Measurements from ENCODE around the gene HSD17B14.

Gene HSD17B14

DNA sequence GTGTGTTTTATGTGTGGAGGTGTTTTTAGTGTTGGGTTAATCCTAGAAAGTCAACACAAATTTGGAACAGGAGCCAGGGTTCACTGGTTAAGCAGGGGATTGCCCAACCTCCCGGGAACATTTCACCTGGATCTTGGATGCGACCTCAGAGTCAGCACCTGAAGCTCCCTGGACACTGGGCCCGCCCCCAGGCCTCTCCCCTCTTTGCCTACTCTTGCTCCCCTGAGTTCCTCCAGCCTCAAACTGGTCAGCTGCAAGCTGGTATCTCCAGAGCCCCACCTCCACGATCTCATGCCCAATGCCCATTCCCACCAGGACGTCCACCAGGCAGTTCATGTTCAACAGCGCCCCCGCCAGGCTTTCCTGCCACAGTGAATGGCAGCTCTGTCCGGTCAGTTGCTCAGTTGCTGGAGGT is 9.7 kb downstream of the HSD17B14 start:
- no peak for DNase-seq (ENCODE audit: low read depth)

DNA sequence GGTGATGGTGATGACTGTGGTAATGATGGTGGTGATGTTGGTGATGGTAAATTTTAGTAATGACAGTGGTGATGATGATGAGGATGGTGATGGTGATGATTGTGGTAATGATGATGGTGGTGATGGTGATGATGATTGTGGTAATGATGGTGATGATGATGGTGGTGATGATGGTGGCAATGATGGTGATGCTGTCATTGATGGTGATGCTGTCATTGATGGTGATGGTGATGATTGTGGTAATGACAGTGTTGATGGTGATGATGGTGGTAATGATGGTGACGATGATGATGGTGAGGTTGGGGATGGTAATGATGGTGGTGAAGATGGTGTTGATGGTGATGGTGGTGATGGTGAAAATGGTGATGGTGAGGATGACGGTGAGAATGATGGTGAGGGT is 13.8 kb downstream of the HSD17B14 start:
- no peak for DNase-seq (ENCODE audit: low read depth)

DNA sequence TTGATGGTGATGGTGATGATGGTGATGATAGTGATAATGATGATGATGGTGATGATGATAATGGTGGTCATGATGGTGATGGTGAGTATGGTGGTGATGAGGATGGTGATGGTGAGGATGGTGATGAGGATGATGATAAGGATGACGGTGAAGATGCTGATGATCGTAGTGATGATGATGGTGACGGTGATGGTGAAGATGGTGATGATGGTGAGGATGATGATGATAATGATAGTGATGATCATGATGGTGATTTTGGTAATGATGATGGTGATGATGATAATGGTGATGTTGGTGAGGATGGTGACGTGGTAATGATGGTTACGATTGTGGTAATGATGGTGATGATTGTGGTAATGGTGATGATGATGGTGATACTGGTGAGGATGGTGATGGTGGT is 14.7 kb downstream of the HSD17B14 start:
- no peak for DNase-seq (ENCODE audit: low read depth)

DNA sequence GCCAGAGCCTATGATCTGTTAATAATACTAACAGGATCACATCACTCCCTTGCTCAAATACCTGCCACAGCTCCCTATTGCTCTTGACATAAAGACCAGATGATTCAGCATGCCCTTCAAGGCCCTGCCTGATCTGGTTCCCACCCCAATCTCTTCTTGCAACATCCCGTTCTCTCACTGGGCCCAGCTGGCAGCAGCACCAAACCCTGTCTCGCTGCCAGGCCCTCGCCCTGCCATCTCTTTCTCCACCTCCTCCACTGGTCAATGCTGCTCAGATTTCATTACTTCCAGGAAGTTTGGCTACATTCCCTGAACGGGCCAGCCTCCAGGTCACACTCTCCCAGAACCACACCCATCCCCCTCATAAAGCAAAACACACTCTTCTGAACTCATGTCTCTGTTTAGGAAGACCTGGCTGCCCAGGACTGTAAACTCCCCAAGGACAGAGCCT is 16.9 kb downstream of the HSD17B14 start:
- no peak for DNase-seq (ENCODE audit: low read depth)

DNA sequence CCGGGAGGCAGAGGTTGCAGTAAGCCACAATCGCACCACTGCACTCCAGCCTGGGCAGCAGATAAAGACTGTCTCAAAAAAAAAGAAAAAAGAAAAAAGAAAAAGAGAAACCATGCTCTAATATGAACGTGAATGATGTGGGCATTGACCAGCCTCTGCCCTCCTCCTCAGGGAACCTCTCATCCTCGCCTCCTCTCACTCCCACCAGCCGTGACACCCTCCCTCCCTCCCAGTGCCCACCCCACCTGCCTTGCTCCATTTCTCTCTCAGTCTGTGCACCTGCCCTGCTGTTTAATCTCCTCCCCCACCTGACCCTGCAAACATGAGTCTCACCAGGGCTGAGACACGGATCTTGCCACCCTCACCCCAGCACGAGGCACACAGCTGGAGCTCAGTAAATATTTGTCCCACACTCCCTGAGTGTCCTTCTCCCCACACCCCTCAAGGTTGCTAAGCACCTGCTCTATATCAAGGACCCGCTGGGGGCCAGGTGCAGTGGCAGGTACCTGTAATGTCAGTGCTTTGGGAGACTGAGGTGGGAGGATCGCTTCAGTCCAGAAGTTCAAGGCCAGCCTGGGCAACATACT is 18.0 kb downstream of the HSD17B14 start:
- no peak for DNase-seq (ENCODE audit: low read depth)

DNA sequence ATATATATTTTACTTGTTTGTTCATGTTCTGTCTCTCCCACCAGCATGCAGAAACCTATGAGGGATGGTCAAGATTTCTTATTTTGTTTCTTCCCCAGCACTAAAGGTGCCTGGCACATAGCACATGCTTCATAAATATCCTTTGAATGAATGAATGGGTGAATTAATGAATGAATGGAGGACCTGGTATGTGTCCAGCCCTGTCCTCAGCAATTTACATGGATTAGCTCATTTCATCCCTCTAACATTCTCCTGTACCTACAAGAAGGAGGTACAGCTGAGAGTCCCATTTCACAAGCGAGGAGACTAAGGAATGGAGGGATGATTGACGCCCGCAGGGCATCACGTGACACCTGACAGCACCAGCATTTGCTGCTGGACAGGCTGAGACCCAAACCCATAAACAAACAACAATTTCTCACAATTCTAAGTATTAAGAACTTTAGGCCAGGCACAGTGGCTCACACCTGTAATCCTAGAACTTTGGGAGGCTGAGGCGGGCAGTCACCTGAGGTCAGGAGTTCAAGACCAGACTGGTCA is 18.6 kb downstream of the HSD17B14 start:
- no peak for DNase-seq (ENCODE audit: low read depth)

DNA sequence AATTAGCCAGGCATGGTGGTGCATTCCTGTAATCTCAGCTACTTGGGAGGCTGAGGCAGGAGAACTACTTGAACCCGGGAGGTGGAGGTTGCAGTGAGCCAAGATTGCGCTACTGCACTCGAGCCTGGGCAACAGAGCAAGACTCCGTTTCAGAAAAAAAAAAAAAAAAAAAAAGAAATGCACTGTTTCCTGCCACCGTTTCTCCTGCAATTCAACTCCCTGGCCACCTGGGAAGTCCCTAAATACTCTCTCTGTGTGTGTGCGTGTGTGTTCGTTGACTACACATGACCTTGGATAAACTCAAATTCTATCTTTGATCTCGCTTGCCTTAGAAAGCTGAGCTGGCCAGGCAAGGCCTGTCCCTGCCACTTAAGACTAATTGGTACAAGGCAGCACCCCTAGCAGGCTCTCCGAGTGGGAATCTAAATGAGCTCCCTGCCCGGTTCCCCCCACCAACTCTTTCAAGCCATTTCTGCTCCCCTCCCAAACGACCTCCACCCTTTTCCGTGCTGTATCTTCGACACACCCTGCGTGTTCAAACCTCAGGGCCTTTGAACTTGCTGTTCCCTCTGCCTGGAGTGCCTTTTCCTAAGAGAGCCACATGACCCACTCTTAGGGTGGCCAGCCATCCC is 20.3 kb downstream of the HSD17B14 start:
- no peak for DNase-seq (ENCODE audit: low read depth)

DNA sequence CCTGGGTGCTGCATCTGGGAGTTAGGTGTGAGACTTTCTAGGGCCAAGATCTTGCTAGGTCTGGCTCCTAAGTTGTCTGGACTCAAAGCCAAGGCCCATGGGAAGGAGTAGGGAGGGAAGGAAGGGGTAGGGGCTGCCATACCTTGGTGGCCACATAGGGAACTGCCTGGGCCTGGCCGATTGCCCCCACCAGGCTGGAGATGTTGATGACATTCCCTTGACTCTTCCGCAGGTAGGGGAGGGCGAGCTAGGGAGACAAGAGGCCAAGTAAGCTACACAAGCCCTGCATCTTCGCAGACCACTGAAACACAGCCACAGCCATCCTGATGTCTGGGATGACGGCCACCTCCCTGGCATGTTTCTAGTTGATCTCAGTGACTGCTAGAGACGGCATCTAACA is 21.4 kb downstream of the HSD17B14 start:
- DNase-seq (ENCODE audit: low read depth): no peak

DNA sequence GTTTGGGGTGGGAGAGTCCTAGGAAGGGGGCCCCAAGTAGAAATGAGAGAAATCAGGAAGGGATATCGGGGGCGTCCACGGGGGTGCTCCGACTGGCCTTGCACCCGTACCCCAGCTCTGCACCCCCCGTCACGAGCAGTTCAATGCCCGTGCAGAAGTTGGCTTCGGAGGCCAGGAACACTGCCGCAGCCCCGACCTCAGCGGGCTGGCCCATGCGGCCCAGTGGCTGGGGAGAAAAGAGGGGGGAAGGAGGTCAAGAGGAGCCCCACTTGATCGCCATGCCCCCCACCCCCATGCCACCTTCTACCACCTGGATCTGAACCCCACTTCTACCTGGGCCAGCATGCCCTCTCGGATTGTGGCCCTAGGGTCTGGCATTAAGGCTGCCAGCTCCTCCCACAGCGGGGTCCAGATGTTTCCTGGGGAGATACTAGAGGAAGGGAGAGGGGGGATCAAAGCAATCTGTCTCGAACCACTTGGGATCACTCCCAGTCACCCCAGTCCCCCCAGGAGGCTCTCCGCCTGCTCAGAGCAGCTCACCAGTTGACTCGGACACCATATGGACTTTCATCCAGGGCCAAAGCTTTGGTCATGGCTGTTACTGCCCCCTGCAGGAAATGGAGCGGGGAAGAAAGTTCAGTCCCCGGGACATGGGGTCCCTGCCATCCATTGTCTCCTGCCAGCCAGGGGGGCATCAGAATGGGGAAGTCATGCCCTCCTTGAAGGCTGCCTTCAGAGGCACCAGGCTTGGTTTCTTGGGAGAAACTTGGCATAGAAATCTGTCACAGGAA is 23.0 kb downstream of the HSD17B14 start:
- no peak for DNase-seq (ENCODE audit: low read depth)

DNA sequence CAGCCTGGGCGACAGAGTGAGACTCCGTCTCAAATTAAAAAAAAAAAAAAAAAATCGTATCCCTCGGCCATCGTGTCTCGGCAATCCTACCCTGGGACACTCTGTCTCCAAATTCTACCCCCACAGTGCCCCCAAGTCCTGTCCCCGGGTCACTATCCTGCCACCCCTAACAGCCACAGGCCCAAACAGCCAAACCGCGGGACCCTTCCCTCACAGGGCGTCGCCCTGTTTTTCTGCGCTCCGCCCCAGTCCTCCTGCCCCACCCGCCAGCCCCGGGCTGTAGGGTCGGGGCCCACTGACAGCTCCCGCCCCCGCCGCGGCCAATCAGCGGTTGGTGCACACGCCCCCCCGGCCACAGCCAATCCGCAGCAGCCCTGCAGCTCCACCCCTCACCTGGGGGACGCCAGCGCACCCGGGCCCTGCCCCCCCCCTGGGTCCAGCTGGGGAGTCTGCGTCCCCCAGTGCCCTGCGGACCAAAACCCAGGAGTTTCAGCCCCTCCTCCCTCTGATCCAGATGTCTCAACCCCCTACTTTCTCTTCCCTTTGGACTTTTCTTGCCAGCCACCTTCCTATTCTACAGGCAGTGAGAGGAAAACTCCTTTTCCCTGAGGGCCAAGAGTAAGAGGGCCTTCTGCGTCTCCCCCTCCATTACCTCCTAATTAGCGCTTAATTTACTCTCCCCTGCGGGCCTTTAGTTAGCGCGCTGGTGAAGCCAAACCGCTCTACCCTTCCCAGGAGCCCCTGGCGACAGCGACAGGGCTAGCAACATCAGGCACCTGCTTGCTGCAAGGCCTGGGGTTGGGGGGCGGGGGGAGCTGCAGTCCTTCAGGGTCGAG is 24.0 kb downstream of the HSD17B14 start:
- no peak for DNase-seq (ENCODE audit: low read depth)

DNA sequence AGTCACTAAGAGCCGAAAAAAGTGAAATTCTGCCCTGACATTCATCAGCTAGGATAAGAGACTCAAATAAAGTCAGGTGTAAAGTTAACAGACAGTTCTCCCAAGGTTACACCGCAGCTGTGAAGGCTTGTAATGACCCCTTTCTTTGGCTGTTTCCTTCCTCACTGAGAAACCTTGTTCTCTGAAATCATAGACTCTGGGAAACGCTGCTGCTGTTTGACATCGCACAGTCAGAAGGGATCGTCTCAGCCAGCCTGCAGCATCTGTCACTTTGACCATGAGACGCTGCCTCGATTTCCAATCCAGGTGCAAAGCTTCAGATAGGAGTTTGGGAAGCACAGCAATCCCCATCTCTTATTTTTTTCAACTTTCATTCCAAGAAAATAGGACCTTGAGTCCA is 26.1 kb downstream of the HSD17B14 start:
- no peak for DNase-seq (ENCODE audit: low read depth)

DNA sequence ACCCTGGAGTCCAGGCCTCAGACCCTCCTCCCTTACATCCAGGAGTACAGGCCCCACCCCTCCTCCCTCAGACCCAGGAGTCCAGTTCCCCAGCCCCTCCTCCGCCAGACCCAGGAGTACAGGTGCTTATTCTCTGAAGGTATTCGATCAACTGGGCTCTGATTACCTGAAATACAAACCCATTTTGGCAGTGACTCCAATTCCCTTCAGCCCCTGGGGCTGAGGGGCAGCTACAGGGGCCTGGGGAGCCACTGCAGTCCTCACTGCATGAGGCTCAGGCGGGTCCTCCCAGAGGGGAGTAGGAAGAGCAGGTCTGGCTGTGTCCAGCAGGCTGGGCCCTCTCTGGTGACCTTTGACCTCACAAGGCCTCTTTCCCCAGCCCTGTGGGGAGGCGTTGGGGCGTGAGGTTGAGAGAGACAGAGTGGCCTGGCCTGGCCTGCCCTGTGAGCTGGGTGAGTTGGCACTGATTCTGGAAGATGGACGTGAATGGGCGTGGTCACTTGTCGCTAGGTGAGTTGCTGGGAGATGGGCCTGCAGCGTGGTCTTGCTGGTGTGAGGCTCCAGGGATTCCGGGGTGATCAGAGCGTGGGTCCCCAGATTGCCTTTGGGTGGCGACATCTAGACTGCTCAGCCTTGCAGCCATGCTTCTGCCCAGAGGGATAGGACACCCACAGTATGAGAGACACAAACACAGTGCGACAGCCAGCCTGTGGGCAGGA is 28.5 kb downstream of the HSD17B14 start:
- no peak for DNase-seq (ENCODE audit: low read depth)

DNA sequence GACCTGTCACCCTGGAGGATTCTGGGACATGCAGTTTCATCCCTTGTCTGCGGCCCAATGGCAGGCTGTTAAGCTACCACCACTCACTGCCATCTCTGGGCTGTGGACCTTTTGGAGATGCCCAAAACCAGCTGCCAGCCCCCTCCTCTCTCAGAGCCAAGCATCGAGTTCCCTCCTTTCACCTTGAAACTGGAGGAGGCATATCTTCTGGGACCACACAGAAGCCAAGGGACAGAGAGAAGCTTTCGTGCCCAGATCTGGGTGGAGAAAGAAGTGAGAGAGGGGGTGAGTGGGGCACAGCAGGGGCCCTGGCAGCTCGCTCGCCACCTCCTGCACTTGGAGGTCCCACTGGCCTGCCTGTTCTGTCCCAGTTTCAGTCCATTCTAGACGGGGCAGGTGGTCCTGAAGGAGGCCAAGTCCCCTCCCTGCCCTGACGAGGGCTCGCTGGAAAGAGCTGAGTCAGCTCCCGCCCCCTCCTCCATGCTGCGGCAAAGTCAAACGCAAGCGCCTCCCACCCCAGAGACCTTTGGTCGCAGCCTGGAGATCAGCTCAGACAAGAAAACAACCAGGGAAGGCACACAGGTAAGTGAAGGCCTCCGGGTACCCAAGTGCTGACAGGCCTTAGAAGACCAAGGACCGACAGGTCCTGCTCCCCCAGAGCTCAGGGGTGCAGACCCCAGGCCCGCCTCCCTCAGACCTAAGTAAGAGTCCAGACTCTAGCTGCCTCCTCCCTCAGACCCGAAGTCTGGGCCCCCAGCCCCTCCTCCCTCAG is 29.3 kb downstream of the HSD17B14 start:
- no peak for DNase-seq (ENCODE audit: low read depth)

DNA sequence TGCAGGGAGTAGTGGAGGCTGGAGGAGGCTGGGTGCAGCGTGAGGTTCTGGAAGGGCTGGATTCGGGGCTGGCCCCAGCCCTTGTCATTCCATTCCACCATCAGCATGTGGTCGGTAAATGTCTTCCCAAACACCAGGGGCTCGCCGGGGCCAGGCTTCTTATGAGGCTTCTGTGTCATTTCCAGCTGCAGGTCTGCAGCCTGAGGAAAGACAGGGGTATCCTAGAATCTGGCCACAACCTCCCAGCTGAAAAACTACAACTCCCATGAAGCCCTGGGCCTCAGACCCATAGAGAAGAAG is 29.8 kb downstream of the HSD17B14 start:
- DNase-seq (ENCODE audit: low read depth): peak; percentile 27

DNA sequence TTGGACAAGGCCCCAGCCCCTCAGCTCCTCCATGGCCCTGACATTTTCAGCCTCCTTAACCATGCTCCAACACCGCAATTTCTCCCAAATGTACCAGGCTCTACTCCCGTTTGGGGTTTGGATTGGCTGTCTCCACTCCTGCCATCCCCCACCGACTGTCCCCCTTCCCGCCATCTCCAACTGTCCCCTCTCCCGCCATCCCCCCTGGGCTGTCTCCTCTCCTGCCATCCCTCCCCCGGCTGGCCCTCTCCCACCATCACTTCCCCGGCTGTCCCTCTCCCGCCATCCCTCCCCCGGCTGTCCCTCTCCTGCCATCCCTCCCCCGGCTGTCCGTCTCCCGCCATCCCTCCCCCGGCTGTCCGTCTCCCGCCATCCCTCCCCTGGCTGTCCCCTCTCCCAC is 30.8 kb downstream of the HSD17B14 start:
- no peak for DNase-seq (ENCODE audit: low read depth)

DNA sequence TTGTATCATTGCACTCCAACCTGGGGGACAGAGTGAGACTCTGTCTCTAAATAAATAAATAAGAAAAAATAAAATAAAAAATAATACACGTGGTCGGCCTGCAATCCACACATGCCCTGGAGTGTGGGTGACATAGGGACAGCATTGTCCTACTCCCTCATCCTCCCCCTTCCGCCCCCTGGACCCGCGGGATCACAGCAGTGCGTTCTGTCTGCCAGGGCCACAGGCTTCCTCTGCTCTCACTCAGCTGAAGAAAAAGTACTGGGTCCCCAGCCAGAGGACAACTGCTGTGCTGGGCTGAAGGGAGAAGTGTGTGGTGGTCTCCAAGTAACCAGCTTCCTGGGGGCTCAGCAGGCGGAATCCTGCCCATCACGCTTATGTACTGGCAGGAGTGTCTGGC is 31.8 kb downstream of the HSD17B14 start:
- DNase-seq (ENCODE audit: low read depth): no peak

DNA sequence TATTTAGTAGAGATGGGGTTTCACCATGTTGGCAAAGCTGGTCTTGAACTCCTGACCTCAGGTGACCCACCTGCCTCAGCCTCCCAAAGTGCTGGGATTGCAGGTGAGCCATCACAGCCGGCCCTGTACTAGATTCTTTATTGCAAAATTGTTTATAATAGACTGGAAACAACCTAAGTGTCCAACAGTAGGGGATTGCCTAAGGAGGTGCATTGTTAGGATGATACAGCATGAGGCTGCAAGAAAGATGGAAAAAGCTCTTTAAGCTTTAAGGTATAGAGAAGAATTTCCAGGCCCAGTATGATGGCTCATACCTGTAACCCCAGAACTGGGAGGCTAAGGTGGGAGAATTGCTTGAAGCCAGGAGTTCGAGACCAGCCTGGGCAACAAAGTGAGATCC is 33.7 kb downstream of the HSD17B14 start:
- DNase-seq (ENCODE audit: low read depth): no peak

DNA sequence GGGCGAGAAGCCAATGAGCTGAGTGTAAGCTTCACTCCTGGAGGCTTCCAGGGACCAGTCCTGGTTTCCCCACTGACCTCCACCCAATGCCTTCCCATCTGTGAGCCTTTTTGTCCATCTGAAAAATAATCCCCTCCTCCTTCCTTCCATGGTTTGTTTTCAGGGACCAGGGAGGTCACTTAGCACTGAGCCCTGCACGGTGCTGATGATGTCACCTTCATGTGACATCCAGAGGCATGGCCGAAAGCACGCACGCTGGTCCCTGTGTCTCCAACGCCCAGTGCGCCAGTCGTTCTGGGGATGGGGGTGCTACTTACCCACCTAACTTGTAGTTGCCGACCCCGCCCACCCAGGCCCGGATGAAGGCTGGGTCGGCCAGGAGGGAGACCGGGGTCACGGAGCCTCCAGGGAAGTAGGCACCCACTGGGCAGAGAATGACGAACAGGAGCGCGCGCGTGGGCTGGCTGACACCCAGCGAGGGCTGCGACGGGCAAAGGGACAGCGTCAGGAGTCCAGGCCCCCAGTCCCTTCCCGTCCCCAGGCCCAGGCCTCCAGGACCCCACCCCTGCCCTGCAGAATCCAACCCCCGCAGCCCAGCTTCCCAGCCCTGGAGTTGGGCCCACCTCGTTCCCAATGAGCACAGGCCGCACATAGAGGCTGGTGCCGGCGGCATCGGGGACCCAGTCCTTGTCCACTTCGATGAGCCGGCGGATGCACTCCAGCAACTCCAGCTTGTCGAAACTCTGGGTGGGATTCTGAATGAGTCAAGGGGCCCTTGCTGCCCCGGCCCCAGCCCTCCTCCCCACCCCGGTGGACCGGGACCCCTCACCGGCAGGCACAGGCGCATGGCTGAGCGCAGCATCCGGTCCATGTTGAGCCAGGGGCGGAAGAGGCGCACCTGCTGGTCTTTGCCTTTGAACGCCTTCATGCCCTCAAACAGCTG is 36.7 kb downstream of the HSD17B14 start:
- DNase-seq (ENCODE audit: low read depth): no peak

DNA sequence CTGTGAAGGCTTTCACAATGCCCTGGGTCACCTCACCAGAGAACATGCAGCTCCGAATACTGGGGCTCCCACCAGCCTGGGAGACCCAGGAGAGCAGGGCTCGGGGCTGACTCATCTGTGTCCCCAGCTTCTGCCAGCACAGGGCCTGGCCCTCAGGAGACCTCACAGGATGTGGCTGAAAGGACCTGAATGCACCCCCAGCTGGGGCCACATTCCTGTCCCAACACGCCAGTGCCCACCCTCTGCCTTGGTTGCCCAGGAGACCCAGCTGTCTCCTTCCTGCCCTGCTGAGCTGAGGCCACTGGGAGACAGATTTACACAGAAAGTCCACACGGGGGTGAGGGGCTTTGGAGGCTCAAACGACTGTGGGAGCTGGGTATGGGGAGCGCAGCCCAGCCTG is 37.4 kb downstream of the HSD17B14 start:
- no peak for DNase-seq (ENCODE audit: low read depth)

DNA sequence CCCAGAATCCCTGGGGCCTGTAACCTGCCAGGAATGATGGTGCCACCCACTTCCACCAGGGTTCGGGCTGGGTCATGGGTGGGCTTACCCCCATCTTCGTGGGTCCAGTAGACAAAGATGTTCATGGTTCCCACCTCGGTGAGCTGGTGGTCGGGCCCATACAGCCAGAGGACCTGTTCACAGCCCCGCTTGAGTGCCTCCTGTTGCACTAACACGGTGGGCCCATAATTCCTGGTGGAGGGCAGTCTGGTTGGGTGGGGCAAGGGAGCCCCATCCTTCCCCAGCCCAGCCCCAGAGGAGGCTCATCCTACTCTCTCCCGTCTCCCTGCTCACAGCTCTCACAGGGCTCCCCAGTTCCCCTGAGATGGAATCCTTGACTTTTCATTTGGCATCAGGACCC is 39.2 kb downstream of the HSD17B14 start:
- DNase-seq (ENCODE audit: low read depth): no peak
